ENCODE measurements around the gene TBX15.

TBX15 gene

GRCh38 chr1:118884946-118885345 is 103.2 kb downstream of the TBX15 start:
- no peak overlapping the region for H3K4me3 ChIP-seq (ENCODE audit: low read depth, low read length)
- TF ChIP-seq CTCF (IDR thresholded peaks at IDR 0.05; ENCODE audit: low read depth, low read length), result no peak

- H3K4me3 ChIP-seq (ENCODE audit: low read depth, low read length), result no peak overlapping the region
- no peak for TF ChIP-seq CTCF (IDR thresholded peaks at IDR 0.05; ENCODE audit: low read depth, low read length)
Measured at GRCh38 chr1:118881751-118882150, 106.4 kb downstream of the TBX15 start.

GRCh38 chr1:118878661-118879060 is 109.5 kb downstream of the TBX15 start:
- no peak overlapping the region for H3K4me3 ChIP-seq (ENCODE audit: low read depth, low read length)
- TF ChIP-seq CTCF (IDR thresholded peaks at IDR 0.05; ENCODE audit: low read depth, low read length), result no peak

GRCh38 chr1:118877668-118878396 is 110.3 kb downstream of the TBX15 start:
- H3K4me3 ChIP-seq (ENCODE audit: low read depth, low read length), result no peak overlapping the region
- TF ChIP-seq CTCF (IDR thresholded peaks at IDR 0.05; ENCODE audit: low read depth, low read length), result no peak

GRCh38 chr1:118871582-118872171 is 116.5 kb downstream of the TBX15 start:
- no peak overlapping the region for H3K4me3 ChIP-seq (ENCODE audit: low read depth, low read length)
- TF ChIP-seq CTCF (IDR thresholded peaks at IDR 0.05; ENCODE audit: low read depth, low read length), result no peak

GRCh38 chr1:118868387-118868786 is 119.8 kb downstream of the TBX15 start:
- H3K4me3 ChIP-seq (ENCODE audit: low read depth, low read length), result no peak overlapping the region

More at GRCh38 chr1:118868387-118868786, 119.8 kb downstream of the TBX15 start:
- no peak for TF ChIP-seq CTCF (IDR thresholded peaks at IDR 0.05; ENCODE audit: low read depth, low read length)

Measured in WI38 (cell line).